HG02759 (cell line): ENCODE measurements around the gene KRTAP6-2.

Experiments
- ATAC-seq: cut with Tn5 transposase; IDR thresholded peaks from one replicate; pipeline ENCODE4 v1.9.1; 2021; ENCODE audit warnings: mild to moderate bottlenecking, moderate library complexity; ENCODE audit not compliant: unreplicated experiment

Gene KRTAP6-2

DNA sequence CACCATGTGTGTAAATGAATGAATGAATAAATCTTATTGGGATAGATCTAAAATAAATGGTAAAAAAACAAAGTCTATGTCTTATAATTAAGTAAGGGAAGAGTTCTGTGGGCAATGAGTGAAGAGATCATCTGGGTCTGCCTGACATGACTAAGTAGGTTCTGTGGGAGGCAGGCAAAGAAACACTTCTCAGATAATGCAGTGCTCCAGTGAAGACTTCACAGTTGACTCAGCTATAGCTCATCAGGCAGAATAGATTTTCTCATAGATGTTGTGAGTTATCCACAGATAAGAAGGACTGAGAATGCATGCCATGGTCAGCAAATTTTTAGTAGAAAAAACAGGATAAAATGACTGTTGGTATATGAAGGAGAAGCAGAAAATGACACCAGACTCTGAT, 20.9 kb downstream of the KRTAP6-2 start:
- ATAC-seq = no peak

DNA sequence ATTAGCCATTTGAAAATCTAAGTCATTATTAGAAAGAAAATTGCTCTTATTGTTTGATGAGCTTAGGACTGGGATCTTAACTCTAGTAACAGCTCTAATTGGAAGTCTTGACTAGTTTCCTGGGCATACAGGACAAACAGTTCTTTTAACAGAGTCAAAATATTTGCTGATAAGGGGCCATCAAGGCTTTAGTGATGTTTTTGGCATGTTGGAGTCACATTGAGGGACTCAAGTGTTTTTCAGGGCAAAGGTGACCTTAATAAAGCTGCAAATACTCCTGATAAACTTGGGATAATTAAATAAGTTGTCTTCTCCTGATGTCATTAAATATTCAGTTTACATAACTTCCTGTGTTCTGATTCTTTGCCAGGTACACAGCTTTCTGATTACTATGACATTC, 31.1 kb downstream of the KRTAP6-2 start:
- ATAC-seq = no peak

DNA sequence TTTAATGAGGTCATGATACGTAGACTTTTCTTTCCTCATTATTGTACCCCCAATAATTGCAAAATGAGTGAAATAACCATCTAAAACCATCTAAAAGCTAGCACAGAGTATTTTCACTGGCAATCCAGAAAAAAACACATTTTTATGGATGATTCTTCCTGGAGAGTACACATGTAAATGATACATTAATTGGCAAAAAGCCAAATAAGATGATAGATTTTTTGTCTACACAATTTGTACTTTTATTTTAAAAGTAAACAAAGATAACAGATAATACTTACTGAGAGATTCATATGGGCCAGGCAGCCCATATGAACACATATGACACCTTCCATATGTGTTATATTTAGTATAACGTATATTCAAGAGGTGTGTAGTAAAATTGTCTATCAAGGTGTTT, 35.1 kb downstream of the KRTAP6-2 start:
- ATAC-seq = no peak

DNA sequence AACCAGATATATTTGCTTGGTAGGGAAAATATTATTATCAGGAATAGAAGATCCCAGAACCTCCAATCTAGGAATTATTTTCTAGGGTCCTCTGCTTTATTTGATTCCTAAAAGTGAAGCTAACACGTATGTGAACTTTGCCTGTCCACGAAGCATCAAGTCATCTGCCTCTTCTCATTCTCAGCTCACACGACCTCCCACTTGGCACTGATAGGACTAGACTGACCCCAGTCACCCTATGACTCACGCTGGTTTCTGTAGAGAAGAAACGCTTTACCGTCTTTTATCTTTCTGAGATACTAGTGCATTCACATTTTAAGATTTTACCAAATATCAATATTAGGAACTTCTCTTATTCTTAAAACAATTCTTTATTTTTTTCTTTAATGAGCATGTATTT, 35.6 kb downstream of the KRTAP6-2 start:
- ATAC-seq = no peak

DNA sequence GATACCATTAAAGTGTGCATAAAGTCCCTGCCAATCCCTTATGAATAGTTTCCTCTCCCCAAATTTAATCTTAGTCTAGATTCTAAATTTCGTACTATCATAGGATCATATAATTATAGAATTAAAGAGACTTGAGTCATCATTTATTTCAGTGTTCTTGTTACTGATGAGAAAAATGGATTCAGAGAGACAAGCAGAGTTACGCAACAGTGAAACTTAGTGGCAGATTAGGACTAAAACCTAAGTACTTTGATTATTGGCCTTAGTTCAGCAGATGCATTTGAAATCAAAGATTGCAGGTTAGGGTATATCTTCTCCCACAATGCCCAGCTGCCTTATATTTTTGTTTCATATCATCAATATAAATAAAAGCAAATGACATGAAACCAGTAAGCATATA, 36.7 kb downstream of the KRTAP6-2 start:
- ATAC-seq = no peak

DNA sequence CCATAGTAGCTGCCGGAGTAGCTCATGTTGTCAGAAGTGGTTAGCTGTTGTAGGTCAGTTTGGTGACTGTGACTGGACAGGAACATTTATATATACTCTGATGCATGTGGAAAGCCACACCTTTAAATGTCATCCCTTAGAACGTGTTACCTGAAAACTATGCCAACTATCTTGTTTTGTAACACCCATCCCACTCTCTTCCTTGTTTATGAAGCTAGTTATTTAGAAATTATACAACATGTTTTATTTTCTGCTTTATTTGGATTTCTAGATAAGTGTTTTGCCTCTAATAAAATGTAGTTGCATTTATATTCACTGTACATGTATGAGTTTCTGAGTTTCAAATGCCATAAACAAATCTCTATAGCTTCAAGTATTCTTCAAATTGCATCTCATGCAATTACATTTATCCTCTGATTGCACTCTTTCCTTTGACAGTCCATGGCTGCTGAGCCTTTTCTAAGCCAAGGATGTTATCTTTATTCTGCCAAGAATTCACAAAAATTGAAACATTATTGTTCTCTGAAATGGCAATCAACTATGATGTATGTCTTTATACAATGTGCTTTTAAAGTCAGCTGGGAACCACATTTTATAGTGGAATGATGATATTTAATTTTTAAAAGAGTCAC, 37.3 kb downstream of the KRTAP6-2 start, which contains the start of gene KRTAP19-7:
Gene KRTAP19-7 (minus strand): TSS at position 51 of the 632 bp plus-strand sequence. CDS start 25 bp downstream, at position 26.
- ATAC-seq = no peak

DNA sequence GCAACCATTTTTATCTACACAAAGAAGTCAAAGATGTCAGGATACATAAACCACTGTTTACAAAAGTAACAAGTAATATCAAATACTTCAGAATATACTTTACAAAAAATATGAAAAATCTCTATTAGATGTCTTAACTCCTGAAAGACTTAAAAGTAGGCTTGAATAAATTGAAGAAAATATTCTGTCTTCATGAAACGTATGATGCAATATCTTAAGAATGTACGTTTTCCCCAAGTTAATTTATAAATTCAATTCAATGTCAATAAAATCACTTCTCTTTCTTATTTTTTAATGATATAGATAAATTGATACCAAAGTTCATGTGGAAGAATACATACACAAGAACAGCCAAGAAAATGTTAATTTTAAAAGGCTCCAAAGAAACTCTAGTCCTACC, 43.6 kb downstream of the KRTAP6-2 start:
- ATAC-seq = no peak

DNA sequence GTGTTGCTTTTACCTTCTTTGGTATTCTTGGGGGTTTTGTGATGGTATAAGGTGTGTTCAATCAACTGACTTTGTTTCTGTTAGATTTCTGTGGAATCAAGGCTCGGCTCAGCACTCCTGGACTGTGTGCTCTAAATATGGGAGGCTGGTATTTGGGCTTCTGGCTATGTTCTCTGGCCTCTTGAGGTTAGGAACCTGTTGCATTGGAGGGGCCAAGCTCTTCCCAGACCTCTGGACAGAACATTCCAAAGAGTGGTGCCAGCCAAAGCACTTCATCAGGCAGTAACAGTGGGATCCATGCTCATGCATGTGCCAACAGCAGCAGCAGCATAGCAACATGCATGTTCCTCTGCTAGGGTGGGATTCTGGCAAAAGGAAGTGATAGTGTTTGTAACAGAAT, 45.9 kb downstream of the KRTAP6-2 start:
- no peak for ATAC-seq
